GM18517 (cell line): Measurements from ENCODE around the gene ARPC1B.

ENCODE experiments used
- ATAC-seq: cut with Tn5 transposase; IDR thresholded peaks from one replicate; pipeline ENCODE4 v1.9.1; 2021; ENCODE audit warnings: mild to moderate bottlenecking, moderate library complexity; ENCODE audit not compliant: unreplicated experiment

The ARPC1B gene

GRCh38 chr7:99440195-99440594 is 65.7 kb downstream of the ARPC1B start:
- ATAC-seq: no peak
